ENCODE measurements around the gene IQSEC1. TPM values are rescaled to one million over a fixed set of nuclear protein-coding genes. Genes with fewer than 3 reads are reported as not detected.
A peak's percentile ranks its signal among the peaks of the same experiment; 100 is the strongest.

IQSEC1 gene
- polyA plus RNA-seq, 1 donor (not counting 4 experiments of a cell fraction or from before 2014, with no cell fraction given): 2.8 TPM

DNA sequence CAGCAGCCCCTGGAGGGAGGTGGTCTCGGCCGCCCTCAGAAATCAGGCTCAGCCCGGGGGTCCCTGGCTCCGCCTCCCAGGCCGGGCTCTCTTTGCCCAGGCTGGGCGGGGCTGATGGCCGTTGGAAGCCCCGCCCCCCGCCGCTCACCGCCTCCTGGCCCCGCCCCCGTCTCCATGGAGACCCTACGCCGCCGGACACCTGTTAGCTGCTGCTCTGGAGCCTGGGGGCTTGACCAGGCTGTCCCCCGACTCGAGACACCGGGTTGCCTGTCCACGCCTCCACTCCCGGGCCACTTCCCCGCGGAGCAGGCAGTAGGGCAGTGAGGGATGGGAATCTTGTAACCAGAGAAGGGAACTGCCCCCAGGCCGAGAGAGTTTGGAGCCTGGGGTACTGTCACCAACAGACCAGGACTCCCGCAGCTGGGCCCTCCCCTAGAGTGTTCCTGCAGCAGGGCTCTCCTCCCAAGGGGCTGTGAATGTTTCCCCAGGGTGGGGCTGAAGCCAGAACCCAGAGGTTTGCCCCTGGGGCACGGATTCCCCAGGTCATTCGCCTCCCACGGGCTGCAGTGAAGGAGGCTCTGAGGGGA, 204.1 kb downstream of the IQSEC1 start:
- H3K4me3 ChIP-seq (ENCODE audit: control insufficient read depth in 2 of 3, extremely low read depth in 1 of 3, insufficient read depth in 2 of 3, low read depth in 1 of 3, low read length in 3 of 3): no peak overlapping the region
- peaks cover 8% of the 10 kb centered on the region for H3K9me3 ChIP-seq (ENCODE audit: control insufficient read depth, low read depth, low read length)
- H3K9me1 ChIP-seq (ENCODE audit: control insufficient read depth, extremely low read depth, insufficient read depth, low read length): no peaks in the 10 kb centered on the region
- TF ChIP-seq EZH2 (IDR thresholded peaks at IDR 0.05; ENCODE audit: low read length): no peak
- TF ChIP-seq, protein P1, sequence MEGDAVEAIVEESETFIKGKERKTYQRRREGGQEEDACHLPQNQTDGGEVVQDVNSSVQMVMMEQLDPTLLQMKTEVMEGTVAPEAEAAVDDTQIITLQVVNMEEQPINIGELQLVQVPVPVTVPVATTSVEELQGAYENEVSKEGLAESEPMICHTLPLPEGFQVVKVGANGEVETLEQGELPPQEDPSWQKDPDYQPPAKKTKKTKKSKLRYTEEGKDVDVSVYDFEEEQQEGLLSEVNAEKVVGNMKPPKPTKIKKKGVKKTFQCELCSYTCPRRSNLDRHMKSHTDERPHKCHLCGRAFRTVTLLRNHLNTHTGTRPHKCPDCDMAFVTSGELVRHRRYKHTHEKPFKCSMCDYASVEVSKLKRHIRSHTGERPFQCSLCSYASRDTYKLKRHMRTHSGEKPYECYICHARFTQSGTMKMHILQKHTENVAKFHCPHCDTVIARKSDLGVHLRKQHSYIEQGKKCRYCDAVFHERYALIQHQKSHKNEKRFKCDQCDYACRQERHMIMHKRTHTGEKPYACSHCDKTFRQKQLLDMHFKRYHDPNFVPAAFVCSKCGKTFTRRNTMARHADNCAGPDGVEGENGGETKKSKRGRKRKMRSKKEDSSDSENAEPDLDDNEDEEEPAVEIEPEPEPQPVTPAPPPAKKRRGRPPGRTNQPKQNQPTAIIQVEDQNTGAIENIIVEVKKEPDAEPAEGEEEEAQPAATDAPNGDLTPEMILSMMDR (optimal IDR thresholded peaks at IDR 0.05 in 1 of 3, IDR thresholded peaks at IDR 0.05 in 1 of 3, conservative IDR thresholded peaks at IDR 0.05 in 1 of 3; ENCODE audit: extremely low read depth in 1 of 3, insufficient read depth in 2 of 3, low read length in 3 of 3): no peak
- no peak overlapping the region for H3K27ac ChIP-seq (ENCODE audit: control insufficient read depth, insufficient read depth, low read length)
- no peaks in the 10 kb centered on the region for H3K79me2 ChIP-seq (ENCODE audit: control insufficient read depth, insufficient read depth, low read length)
- no peaks in the 10 kb centered on the region for H3K36me3 ChIP-seq (ENCODE audit: control insufficient read depth in 2 of 2, extremely low read depth in 1 of 2, insufficient read depth in 2 of 2, low read length in 2 of 2)
- no peaks in the 10 kb centered on the region for H4K20me1 ChIP-seq (ENCODE audit: control insufficient read depth, extremely low read depth, insufficient read depth, low read length)
- FAIRE-seq (no peak), DNase-seq (ENCODE audit: low read depth, low spot score) (no peak)
- H3K4me2 ChIP-seq (ENCODE audit: control insufficient read depth, extremely low read depth, insufficient read depth, low read depth, low read length): no peak overlapping the region
- dilution Hi-C loops (cut with MboI; ENCODE audit: extremely low pct_ligation_motif_present, low sequenced_read_pairs): no loop called here
- peaks cover 33% of the 10 kb centered on the region for H3K27me3 ChIP-seq (ENCODE audit: control insufficient read depth, extremely low read depth, insufficient read depth, low read length)
- no peaks in the 10 kb centered on the region for H3K4me1 ChIP-seq (ENCODE audit: control insufficient read depth, extremely low read depth, insufficient read depth, low read length)
- no peak overlapping the region for H3K9ac ChIP-seq (ENCODE audit: control insufficient read depth, extremely low read depth, insufficient read depth, low read length)
- no peak overlapping the region for H2AFZ ChIP-seq (ENCODE audit: control insufficient read depth, low read length)

DNA sequence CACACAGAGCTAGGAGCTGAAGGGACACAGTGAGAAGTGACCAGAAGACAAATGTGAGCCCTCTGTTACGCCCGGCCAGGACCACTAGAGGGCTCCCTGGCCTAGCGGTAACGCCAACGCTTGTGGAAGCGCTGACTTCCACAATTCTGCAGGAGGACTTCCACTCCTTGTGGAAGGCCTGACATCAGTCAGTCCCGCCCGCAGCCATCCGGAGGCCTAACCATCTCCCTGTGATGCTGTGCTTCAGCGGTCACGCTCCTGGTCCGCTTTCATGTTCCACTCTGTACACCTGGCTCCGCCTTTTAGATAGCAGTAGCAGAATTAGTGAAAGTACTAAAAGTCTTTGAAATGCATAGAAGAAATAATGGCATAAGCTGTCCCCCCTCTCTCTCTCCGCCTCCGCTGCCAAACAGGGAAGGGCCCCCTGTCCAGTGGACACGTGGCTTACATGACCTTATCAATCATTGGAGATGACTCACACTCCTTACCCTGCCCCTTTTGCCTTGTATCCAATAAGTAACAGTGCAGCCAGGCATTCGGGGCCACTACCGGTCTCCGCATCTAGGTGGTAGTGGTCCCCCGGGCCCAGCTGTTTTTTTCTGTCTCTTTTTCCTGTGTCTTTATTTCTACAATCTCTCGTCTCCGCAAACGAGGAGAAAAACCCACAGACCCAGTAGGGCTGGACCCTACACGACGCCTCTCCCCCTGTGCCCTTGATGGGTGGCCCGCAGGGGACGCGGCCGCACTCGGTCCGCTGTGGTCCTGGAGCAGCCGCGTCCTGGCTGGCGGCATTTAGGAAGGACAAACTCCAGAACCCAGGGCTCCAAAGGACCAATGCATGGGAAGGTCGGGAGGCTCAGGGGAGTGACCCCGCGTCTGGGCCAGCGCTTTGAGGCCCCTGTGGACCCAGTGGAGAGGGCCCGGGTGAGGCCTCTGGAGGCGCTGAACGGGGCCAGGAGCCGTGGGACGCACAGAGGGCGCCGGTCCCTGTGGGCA, 204.9 kb downstream of the IQSEC1 start:
- TF ChIP-seq, protein P1 (optimal IDR thresholded peaks at IDR 0.05 in 1 of 3, IDR thresholded peaks at IDR 0.05 in 1 of 3, conservative IDR thresholded peaks at IDR 0.05 in 1 of 3; ENCODE audit: extremely low read depth in 1 of 3, insufficient read depth in 2 of 3, low read length in 3 of 3): peak; percentile 82 to 91 (median 82)
- no peak for TF ChIP-seq EZH2 (IDR thresholded peaks at IDR 0.05; ENCODE audit: low read length)
- no peaks in the 10 kb centered on the region for H3K4me1 ChIP-seq (ENCODE audit: control insufficient read depth, extremely low read depth, insufficient read depth, low read length)

More for the DNA sequence above, 204.9 kb downstream of the IQSEC1 start:
- Histone ChIP-seq H3K4me3 (ENCODE audit: control insufficient read depth in 2 of 3, extremely low read depth in 1 of 3, insufficient read depth in 2 of 3, low read depth in 1 of 3, low read length in 3 of 3) (no peak overlapping the region), H3K9me1 (ENCODE audit: control insufficient read depth, extremely low read depth, insufficient read depth, low read length) (no peaks in the 10 kb centered on the region), H4K20me1 (ENCODE audit: control insufficient read depth, extremely low read depth, insufficient read depth, low read length) (no peaks in the 10 kb centered on the region), H3K36me3 (ENCODE audit: control insufficient read depth in 2 of 2, extremely low read depth in 1 of 2, insufficient read depth in 2 of 2, low read length in 2 of 2) (no peaks in the 10 kb centered on the region), H3K4me2 (ENCODE audit: control insufficient read depth, extremely low read depth, insufficient read depth, low read depth, low read length) (no peak overlapping the region), H2AFZ (ENCODE audit: control insufficient read depth, low read length) (no peak overlapping the region), H3K79me2 (ENCODE audit: control insufficient read depth, insufficient read depth, low read length) (no peaks in the 10 kb centered on the region), H3K27ac (ENCODE audit: control insufficient read depth, insufficient read depth, low read length) (no peak overlapping the region), H3K9ac (ENCODE audit: control insufficient read depth, extremely low read depth, insufficient read depth, low read length) (no peak overlapping the region), H3K9me3 (ENCODE audit: control insufficient read depth, low read depth, low read length) (peaks cover 8% of the 10 kb centered on the region), H3K27me3 (ENCODE audit: control insufficient read depth, extremely low read depth, insufficient read depth, low read length) (peaks cover 32% of the 10 kb centered on the region)
- peak; percentile 74 for FAIRE-seq
- peak; percentile 44 for DNase-seq (ENCODE audit: low read depth, low spot score)
- dilution Hi-C loops (cut with MboI; ENCODE audit: extremely low pct_ligation_motif_present, low sequenced_read_pairs): no loop called here
